IPS-NIHi11 (cell line): ENCODE data around the gene ADAMTS17.

Experiments
- DNase-seq: peaks from one replicate; pipeline ENCODE4 v3.0.0; 2012; ENCODE audit warnings: mixed read lengths, low spot score

ADAMTS17 gene

GRCh38 chr15:99974246-99974645 lies 367.5 kb downstream of the ADAMTS17 start:
- DNase-seq, result no peak

DNA sequence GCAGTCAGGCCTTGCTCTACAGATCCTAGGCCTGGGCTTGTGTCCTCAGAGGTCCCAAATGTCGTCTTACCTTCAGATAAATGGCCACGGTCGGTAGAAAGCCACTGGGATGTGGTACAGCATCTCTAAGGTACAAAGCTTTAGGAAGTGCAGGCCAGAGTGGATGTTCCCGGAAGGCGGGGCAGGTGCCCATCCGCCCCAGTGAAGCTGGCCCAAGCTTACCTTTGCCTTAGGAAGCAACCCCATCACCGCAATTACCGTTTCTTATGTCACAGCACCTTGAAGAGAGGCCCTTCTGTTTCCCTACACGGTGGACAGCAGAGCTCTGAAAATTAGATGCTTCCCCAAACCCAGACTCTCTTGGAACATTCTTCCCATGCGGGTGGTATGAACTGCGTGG lies 368.4 kb downstream of the ADAMTS17 start:
- no peak for DNase-seq

GRCh38 chr15:99970891-99971430 lies 370.8 kb downstream of the ADAMTS17 start:
- no peak for DNase-seq

DNA sequence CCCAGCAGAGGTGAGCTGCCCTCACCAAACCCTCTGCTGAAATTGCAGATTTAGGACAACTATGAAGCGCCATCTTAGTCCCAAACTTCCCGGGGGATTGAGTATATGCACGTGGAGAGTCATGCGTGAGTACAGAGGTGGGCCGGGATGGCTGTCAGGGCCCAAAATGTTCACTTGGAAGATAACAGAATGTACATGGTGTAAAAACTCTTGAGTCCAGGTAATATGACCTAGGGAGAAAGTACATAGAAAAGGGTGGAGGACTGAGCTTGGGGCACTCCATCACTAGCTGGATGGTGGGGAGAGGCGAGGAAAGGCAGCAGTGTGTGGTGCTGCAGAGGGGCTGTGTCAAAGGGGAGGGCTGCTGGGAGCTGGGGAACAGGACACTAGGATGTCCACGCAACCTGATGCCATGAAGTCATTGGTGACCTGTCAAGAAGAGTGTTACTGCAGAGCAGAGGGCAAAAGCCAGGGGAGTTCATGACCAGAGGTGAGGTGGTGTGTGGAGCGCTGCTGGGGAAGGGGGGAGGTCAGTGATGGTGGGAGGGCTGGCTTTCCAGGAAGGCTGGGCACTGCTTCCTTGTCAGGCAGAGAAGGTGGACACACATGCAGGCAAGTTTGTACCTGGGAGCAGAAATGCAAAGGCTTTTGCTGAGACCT lies 372.4 kb downstream of the ADAMTS17 start:
- no peak for DNase-seq

DNA sequence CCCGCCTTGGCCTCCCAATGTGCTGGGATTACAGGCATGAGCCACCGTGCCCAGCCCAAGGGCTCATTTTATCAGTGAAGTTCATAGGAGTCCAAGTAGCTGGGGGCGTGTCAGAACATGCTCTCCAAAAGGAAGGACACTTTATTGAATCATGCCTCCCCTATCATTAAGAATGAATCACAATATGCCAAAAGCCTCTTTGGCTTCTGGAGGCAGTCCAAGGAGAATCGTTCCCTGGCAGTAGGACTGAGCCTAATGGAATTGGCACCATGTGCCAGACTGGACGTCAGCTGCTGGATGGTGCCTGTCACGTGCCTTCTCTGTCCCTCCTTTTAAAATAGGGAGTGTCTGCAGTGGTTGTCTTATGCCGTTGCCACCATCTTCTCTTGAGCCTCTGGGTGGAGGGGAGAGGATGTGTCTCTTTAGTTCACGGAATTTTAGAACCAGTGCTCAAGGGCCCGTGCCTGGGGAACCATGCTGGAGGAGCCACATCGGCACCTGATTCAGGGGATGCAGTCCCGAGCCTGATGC lies 373.9 kb downstream of the ADAMTS17 start:
- DNase-seq, result no peak

DNA sequence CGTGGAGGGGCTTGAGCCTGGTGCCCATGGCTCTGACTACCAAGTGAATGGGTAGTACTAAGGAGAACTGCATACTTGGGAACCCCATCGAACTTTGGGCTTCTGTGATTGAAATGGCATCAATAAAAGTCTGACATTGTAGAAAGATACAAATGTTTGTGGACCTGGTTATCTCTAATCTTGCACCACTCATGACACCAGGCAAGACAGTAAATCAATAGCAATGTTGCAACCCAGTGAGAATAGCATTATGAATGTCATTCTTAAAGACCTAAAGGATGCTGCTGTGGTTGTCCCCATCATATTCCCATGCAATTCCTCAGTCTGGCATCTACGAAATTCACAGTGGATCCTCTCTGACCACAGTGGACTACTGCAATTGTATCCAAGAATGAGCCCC lies 375.0 kb downstream of the ADAMTS17 start:
- DNase-seq, result no peak

DNA sequence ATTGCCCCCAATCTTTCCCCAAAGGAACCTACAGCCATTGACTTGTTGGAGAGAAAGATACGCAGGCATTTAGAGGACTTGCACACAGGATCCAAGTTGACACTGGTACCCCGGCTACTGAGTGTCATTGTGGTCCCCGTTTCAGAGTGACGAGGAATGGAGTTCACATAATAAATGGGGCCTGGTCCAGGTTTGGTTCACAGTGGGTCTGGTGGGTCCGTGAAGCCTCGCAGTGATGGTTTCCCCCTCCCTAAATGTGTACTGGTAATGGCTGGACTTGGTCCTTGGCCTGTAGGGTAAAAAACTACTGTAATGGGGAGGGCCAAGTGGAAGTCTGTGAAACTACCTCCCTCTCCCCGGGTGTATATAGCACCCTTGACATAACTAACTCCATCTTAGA lies 376.4 kb downstream of the ADAMTS17 start:
- DNase-seq, result no peak

- no peak for DNase-seq
Observed at GRCh38 chr15:99963976-99964375, 377.8 kb downstream of the ADAMTS17 start.

DNA sequence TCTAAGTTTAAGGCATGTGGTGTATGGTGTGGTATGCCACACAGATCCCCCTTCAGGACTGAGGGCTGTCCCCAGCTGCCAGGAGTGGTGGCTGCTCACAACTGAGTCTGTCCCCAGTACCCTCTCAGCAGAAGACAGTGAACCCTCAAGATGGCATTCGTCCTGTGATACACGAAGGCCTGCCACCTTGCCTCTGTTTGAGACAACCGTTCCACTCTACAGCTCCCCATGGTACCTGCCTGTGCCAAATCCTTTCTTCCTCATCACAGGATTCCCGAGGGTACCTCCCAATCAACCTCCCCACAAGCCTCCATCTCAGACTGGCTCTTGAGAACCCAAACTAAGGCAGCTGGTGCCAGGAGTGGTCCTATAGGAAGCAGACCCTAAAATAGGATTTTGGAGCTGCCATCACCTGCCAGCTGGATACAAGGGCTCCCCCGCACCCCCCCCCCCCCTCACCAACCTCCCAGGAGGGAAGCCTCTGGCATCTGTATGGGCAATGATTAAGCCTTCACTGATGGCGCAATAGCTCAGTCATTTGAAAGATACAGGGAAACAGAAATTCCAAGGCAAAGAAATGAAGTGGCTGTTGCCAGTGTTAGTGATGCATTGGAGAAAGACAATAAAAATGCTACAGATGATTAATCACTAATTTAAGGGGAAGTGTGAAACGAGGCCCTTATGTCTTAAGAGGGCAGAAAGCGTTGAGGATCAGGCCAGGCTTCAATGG lies 378.5 kb downstream of the ADAMTS17 start:
- DNase-seq, result no peak

DNA sequence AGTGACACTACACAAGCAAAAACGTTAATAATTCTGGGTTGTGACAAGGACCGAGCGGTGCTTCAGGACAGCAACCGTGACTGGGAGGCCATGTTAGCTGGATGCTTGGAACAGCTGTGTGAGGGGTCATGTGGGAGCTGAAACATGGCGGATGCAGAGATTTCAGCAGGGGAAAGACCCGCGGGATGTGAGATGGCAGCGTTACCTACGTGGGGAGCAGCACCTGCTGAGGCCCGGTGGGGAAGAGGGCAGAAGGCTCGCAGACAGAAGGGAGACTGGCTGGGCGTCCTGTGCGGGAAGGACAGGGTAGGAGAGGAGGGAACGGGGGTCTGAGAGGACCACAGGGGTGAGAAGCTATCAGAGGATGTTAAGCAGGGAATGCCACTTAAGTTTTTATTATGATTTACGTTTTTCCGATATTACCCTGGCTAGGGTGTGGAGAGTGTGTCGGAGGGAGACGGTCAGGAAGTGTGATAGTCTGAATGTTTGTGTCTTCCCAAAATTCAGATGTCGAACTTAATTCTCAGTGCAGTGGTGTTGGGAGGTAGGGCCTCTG lies 379.7 kb downstream of the ADAMTS17 start:
- DNase-seq, result peak; percentile 1

DNA sequence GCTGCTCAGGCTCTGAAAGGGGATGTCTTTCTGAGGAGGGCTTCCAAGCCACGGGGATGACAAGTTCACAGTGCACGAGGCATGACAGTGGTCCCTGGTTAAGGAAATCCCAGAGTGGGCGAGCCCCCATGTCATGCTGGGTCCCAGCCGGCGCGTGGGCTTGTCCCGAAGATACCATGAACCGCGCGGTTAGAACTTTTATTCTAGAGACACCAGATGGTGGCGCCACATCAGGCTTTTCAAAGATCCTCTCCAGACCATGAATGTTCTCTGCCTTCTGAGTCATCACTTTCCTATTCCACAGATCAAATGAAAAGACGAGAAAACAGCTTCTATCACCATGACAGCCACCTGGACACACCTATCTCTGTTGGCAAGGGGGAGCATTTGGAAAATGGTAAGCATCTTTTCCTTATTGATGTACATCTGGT lies 380.7 kb downstream of the ADAMTS17 start:
- DNase-seq, result peak; percentile 58

GRCh38 chr15:99959326-99959725 lies 382.4 kb downstream of the ADAMTS17 start:
- no peak for DNase-seq

GRCh38 chr15:99958426-99959097 lies 383.2 kb downstream of the ADAMTS17 start:
- DNase-seq, result peak; percentile 2

- DNase-seq, result no peak
Observed at GRCh38 chr15:99957642-99958013, 384.1 kb downstream of the ADAMTS17 start.

DNA sequence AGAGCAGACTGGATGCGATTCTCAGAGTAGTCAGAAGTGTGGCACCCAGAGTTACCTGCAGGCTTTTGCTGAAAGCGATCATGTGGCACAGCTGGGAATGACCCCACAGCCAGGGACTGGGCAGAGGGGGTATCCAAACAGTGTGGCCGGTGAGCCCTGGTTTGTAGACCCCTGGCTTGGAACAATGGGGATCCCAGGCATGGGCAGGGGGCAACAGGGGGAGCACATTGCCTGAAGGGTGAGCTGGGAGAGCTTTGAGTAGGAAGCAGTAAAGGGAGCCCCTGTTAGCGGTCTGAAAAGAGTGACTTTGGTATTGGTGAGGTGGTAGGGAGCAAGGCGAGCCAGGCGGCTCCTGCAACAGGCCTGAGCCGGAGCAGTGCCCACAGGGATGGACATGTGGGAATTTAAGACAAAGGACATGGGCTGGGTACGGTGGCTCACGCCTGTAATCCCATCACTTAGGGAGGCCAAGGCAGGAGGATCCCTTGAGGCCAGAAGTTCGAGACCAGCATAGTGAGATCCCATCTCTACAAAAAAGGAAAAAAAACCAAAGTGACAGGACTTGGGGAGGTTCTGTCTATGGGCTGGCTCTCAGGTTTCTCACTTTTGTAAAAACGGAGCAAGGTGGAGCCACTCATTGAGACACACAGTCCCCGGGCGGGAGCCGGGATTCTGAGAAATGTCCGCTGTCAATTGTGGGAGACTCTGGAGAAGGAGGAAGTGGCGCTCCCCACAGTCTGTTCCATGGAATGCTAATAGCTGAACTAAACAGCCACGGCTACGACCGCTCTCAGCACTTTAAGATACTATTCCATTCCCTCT lies 384.7 kb downstream of the ADAMTS17 start:
- peak; percentile 1 for DNase-seq

- peak; percentile 24 for DNase-seq
Observed at GRCh38 chr15:99956022-99956775, 385.6 kb downstream of the ADAMTS17 start.

DNA sequence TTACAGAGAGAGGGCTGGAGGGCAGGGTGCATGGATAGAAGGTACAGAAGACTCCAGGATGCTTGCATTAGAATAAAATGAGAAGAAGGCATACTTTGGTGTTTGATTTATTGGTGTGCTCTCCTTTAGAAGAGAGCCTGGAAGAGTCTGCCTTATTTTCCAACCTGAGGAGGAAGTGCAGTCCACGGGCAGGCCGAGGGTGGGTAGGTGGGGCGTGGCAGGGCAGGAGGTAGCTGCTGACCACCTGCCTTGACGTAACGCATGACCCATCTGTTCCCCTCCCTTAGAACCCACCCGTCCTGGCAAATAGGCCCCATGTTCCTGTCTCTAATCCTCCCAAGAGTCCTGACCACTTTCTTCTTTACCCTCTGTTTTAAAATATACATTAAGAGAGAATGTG lies 386.2 kb downstream of the ADAMTS17 start:
- peak; percentile 0 for DNase-seq

- DNase-seq, result peak; percentile 2
Observed at GRCh38 chr15:99955181-99955525, 386.6 kb downstream of the ADAMTS17 start.

DNA sequence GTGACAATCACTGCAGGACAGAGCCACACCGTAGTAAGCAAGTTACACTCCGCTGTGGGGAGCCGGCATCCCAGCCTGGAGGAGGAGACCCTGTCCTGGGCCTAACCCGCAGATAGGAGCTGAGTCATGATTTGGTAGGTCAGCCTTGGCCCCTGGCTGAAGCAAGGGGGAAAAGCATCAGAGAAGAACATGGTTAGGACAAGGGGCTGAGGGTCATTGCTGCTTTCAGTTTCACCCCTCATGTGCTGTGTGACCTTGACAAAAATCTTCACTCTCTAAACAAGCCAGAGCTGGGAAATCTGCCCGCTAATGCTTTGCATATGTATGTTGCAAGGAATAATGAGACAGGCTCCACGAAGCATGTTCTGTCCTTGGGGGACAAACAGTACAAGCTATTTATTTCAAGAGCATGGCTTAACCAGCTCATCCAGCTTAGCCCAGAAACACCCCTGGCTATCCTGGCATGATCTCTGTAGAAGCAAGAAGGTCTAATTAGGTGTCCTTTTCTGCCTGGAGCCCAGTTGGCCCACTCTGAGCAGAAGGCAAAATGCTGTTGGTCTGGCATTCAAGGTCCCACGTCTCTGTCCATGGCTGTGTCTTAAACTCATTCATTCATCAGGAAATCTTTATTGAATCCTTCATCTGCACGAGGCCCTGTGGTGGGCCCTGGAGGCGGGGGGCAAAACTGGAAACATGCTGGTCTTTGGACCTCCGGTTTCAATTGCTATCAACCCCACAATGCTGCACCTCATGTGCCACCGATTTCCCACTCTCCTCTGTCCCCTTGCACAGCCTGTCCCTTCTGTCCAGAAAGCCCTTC lies 387.2 kb downstream of the ADAMTS17 start:
- DNase-seq, result peak; percentile 3

- peak; percentile 1 for DNase-seq
Observed at GRCh38 chr15:99953886-99954285, 387.9 kb downstream of the ADAMTS17 start.
